GM23248 (cell line): ENCODE data around the gene ELK3. TPM values are rescaled to one million over a fixed set of nuclear protein-coding genes. Genes with fewer than 3 reads are reported as not detected.

Source experiments
- DNase-seq: peaks from one replicate; pipeline ENCODE4 v3.0.0-alpha.2; 2015
- H2AFZ ChIP-seq: fragments of 200-600 bp; sonication (generic); 2 replicates; pipeline ENCODE4 v1.6.1; 2016; ENCODE audit warnings: antibody characterized with exemption
- H3F3A ChIP-seq: fragments of 200-600 bp; sonication (generic); 2 replicates; pipeline ENCODE4 v1.6.1; 2016; ENCODE audit warnings: mild to moderate bottlenecking, antibody characterized with exemption, mixed run types; ENCODE audit not compliant: insufficient read depth
- H3K27ac ChIP-seq: fragments of 200-600 bp; sonication (generic); 2 replicates; pipeline ENCODE4 v1.5.1; 2016; ENCODE audit warnings: mild to moderate bottlenecking
- H3K27me3 ChIP-seq: fragments of 200-600 bp; sonication (generic); replicated peaks from 2 replicates; pipeline ENCODE4 v1.6.1; 2016; ENCODE audit warnings: mild to moderate bottlenecking; ENCODE audit not compliant: insufficient read depth
- H3K36me3 ChIP-seq: fragments of 200-600 bp; sonication (generic); 2 replicates; pipeline ENCODE4 v1.6.1; 2016; ENCODE audit warnings: low read depth, mild to moderate bottlenecking
- H3K4me1 ChIP-seq: fragments of 200-600 bp; sonication (generic); 2 replicates; pipeline ENCODE4 v1.6.1; 2016; ENCODE audit warnings: mild to moderate bottlenecking; ENCODE audit not compliant: insufficient read depth
- H3K4me2 ChIP-seq: fragments of 200-600 bp; sonication (generic); one replicate; pipeline ENCODE4 v1.6.1; 2016; ENCODE audit warnings: mild to moderate bottlenecking; ENCODE audit not compliant: unreplicated experiment
- H3K4me3 ChIP-seq: fragments of 200-600 bp; sonication (generic); 2 replicates; pipeline ENCODE4 v1.5.1; 2016; ENCODE audit warnings: mild to moderate bottlenecking
- H3K79me2 ChIP-seq: fragments of 200-600 bp; sonication (generic); 2 replicates; pipeline ENCODE4 v1.6.1; 2016; ENCODE audit warnings: mild to moderate bottlenecking; ENCODE audit not compliant: insufficient read depth
- H3K9ac ChIP-seq: fragments of 200-600 bp; sonication (generic); 2 replicates; pipeline ENCODE4 v1.6.1; 2016; ENCODE audit warnings: mild to moderate bottlenecking
- H3K9me2 ChIP-seq: fragments of 200-600 bp; sonication (generic); 2 replicates; pipeline ENCODE4 v1.6.1; 2016; ENCODE audit warnings: mixed run types, mild to moderate bottlenecking, moderate library complexity; ENCODE audit not compliant: insufficient read depth
- H3K9me3 ChIP-seq: fragments of 200-600 bp; sonication (generic); one replicate; pipeline ENCODE4 v1.6.1; 2017; ENCODE audit warnings: low read depth
- H4K20me1 ChIP-seq: fragments of 200-600 bp; sonication (generic); 2 replicates; pipeline ENCODE4 v1.6.0; 2016; ENCODE audit not compliant: insufficient read depth
- EZH2 ChIP-seq: fragments of 200-600 bp; sonication (generic); IDR thresholded peaks from 2 replicates; pipeline ENCODE4 v1.6.1; 2018; ENCODE audit warnings: antibody characterized with exemption, mild to moderate bottlenecking; ENCODE audit not compliant: insufficient read depth, poor library complexity, severe bottlenecking
- EZH2phosphoT487 ChIP-seq: fragments of 200-600 bp; sonication (generic); IDR thresholded peaks from 2 replicates; pipeline ENCODE4 v1.6.1; 2018; ENCODE audit warnings: antibody characterized with exemption, moderate library complexity, mild to moderate bottlenecking, low read depth; ENCODE audit not compliant: insufficient read depth
- WGBS, 2 experiments: methylation state at CpG; one replicate each; pipeline ENCODE4 v1.1.6; 2015 to 2017; ENCODE audit warnings: low lambda C conversion rate in 2 of 2, low coverage in 1 of 2; ENCODE audit errors: missing lambda C conversion rate in 2 of 2; 5-methylcytosine and 5-hydroxymethylcytosine counted together
- in situ Hi-C: fragments of 300-500 bp; cut with MboI; formaldehyde crosslinking; loops from 2 replicates; pipeline ENCODE4 v1.15.0; 2020
- polyA plus RNA-seq: library from polyadenylated mRNA; unstranded; fragments of >200 nt; fragmentation: Nextera tagmentation; extraction: Ambion mirVana; gene quantifications from 2 replicates; pipeline ENCODE4 v1.2.1, GENCODE V29; 2016
- total RNA-seq: library from RNA; depleted of rRNA; stranded (reverse); fragments of >200 nt; shearing (Covaris generic); gene quantifications from 2 replicates; pipeline ENCODE4 v1.2.3, GENCODE V29; 2014

The ELK3 gene
- total and polyA plus RNA-seq, 2 experiments from 2014 or later: 31.9 to 51.9 TPM

DNA sequence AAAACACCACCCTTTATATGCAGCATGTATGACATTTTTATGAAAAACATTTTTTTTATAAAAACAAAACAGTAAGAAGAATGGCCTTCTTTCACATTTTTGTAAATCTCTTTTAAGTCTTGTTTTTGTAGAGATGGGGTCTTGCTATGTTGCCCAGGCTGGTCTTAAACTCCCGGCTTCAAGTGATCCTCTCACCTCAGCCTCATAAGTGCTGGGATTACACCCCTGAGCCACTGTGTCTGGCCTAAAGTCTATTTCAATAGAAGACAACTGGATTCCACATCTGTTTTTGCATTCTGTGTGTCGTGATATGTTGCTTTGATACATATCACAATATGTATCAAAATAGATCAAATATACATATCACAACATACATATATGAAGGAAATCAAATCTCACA is 98.9 kb downstream of the ELK3 start:
- Histone ChIP-seq H3K9ac (no peak overlapping the region), H2AFZ (no peak overlapping the region), H3K4me1 (peaks cover 6% of the 10 kb centered on the region; the same call in 1 of the 2 replicates), H3K36me3 (peaks cover 66% of the 10 kb centered on the region), H3K4me3 (no peak overlapping the region), H3K9me2 (no peaks in the 10 kb centered on the region), H4K20me1 (no peaks in the 10 kb centered on the region), H3K9me3 (no peaks in the 10 kb centered on the region), H3F3A (peaks cover 72% of the 10 kb centered on the region), H3K27ac (no peak overlapping the region), H3K4me2 (no peak overlapping the region), H3K27me3 (no peaks in the 10 kb centered on the region), H3K79me2 (peaks cover 97% of the 10 kb centered on the region)
- in situ Hi-C loops: no loop called here
- whole genome bisulfite sequencing, 2 experiments: 93 to 100% methylated on average over 2 of the region's 2 CpGs
- TF ChIP-seq EZH2: no peak
- no peak for TF ChIP-seq EZH2phosphoT487
- no peak for DNase-seq

DNA sequence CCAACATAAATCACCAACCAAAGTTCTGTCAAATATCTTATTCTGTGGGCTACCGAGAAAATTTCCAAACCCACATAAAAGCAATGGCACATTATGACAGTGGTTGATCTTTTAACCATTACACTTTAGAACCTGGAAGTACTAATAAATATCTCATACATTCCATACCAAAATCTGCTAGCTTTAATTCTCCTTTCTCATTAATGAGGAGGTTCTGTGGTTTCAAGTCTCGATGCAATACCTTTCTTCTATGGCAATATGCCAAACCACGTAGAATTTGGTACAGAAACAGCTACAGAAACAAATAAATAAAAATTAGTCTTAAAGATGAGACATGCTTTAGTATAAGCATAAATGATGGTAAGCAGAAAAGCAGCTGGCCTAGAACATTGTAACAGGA is 100.7 kb downstream of the ELK3 start:
- Histone ChIP-seq H3K9me2 (no peaks in the 10 kb centered on the region), H3K9me3 (no peaks in the 10 kb centered on the region), H3F3A (peaks cover 63% of the 10 kb centered on the region), H3K27me3 (no peaks in the 10 kb centered on the region), H2AFZ (no peak overlapping the region), H3K27ac (no peak overlapping the region), H3K79me2 (peaks cover 97% of the 10 kb centered on the region), H4K20me1 (no peaks in the 10 kb centered on the region), H3K4me2 (peak overlapping the region; percentile 30), H3K4me1 (peaks cover 6% of the 10 kb centered on the region; the same call in 1 of the 2 replicates), H3K4me3 (no peak overlapping the region), H3K9ac (no peak overlapping the region), H3K36me3 (peaks cover 64% of the 10 kb centered on the region)
- 41 to 44% methylated on average over 3 of the region's 3 CpGs for whole genome bisulfite sequencing, 2 experiments
- DNase-seq: no peak
- in situ Hi-C loops: no loop called here
- no peak for TF ChIP-seq EZH2
- TF ChIP-seq EZH2phosphoT487: no peak

DNA sequence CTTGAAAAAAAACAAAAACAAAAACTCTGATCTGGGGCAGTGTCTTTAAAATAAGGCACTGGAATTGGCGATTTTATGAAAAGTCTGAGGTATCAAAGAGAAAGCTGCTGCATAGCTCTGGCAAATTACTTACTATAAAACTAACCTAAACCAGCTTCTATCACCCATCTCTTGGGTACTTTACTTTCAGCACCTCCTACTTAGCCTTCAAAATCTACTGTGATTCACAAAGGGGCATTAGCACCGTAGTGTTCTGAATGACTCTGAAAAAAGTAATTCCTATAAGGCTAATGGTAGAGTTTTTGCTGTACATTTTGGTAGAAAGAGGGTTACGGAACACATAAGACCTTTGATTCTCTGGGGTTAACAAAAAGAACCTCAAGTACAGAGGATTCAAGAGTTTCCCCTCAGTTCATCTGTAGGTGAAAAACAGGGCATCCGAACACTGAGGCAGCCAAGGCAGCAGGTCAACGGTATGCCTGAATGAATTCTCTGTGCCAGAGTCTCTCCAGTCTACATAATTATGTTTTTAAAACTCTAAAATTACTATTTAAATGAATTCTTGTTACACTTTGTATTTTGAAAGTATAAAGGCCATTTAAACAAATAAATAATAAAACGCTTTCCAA is 101.5 kb downstream of the ELK3 start:
- no peak for DNase-seq
- Histone ChIP-seq H3K79me2 (peaks cover 97% of the 10 kb centered on the region), H3K27ac (no peak overlapping the region), H3K9me2 (no peaks in the 10 kb centered on the region), H3K36me3 (peaks cover 59% of the 10 kb centered on the region), H4K20me1 (no peaks in the 10 kb centered on the region), H3K27me3 (no peaks in the 10 kb centered on the region), H3K9me3 (no peaks in the 10 kb centered on the region), H3K9ac (no peak overlapping the region), H2AFZ (no peak overlapping the region), H3K4me3 (no peak overlapping the region), H3F3A (peaks cover 57% of the 10 kb centered on the region; the same call in 1 of the 2 replicates), H3K4me1 (peaks cover 6% of the 10 kb centered on the region; the same call in 1 of the 2 replicates), H3K4me2 (peak overlapping the region; percentile 30)
- TF ChIP-seq EZH2: no peak
- no peak for TF ChIP-seq EZH2phosphoT487
- in situ Hi-C loops: no loop called here
- WGBS, 2 experiments: 83 to 85% methylated on average over 6 of the region's 6 CpGs

DNA sequence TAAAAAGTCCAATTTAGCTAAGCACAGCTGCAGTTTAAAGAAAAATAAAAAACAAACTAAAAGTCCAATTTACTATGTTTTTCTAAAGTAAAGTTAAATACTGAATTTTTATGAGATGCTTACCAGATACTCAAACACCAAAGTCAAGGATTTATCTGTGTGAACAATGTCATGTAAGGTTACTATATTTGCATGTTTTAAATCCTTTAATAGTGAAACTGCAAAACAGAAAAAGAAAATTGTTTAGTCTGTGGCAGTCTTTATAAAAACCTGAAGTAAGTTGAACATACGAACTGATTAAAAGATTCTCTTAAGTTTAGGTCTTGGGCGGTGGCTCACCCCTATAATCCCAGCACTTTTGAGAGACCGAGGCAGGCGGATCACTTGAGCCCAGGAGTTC is 103.3 kb downstream of the ELK3 start:
- peaks cover 65% of the 10 kb centered on the region for H3K36me3 ChIP-seq
- H3K9me3 ChIP-seq: no peaks in the 10 kb centered on the region
- H3F3A ChIP-seq: peaks cover 59% of the 10 kb centered on the region; the same call in 1 of the 2 replicates
- no peaks in the 10 kb centered on the region; the same call in 1 of the 2 replicates for H4K20me1 ChIP-seq
- no peak overlapping the region for H3K9ac ChIP-seq
- H2AFZ ChIP-seq: no peak overlapping the region
- WGBS, 2 experiments: 90 to 98% methylated on average over 4 of the region's 4 CpGs
- peaks cover 6% of the 10 kb centered on the region; the same call in 1 of the 2 replicates for H3K4me1 ChIP-seq
- no peaks in the 10 kb centered on the region for H3K9me2 ChIP-seq
- H3K27ac ChIP-seq: no peak overlapping the region
- H3K4me2 ChIP-seq: no peak overlapping the region
- peaks cover 97% of the 10 kb centered on the region for H3K79me2 ChIP-seq
- H3K4me3 ChIP-seq: no peak overlapping the region
- in situ Hi-C loops: no loop called here
- DNase-seq: no peak
- no peak for TF ChIP-seq EZH2
- TF ChIP-seq EZH2phosphoT487: no peak
- H3K27me3 ChIP-seq: no peaks in the 10 kb centered on the region
